Thymus (tissue), 11 donors: Measurements from ENCODE around the gene PRR36. TPM values are rescaled to one million over a fixed set of nuclear protein-coding genes. Genes with fewer than 3 reads are reported as not detected.

ENCODE experiments used
- DNase-seq, 9 donors: peaks; one replicate each; pipeline ENCODE4 v3.0.0-alpha.2; 2013; ENCODE audit warnings: low spot score in 9 of 9, low read depth in 6 of 9, missing footprints in 1 of 9
- H3K27ac ChIP-seq, 2 donors: one replicate each; pipeline ENCODE4 v1.5.1; 2013; ENCODE audit warnings: control low read depth in 1 of 2, low read depth in 1 of 2, low read length in 1 of 2, mild to moderate bottlenecking in 1 of 2, moderate library complexity in 1 of 2
- H3K27me3 ChIP-seq, 2 donors: one replicate each; pipeline ENCODE4 v1.5.1; 2013; ENCODE audit warnings: low read length in 1 of 2; ENCODE audit not compliant: control insufficient read depth in 2 of 2, insufficient read depth in 1 of 2
- H3K36me3 ChIP-seq, 2 donors: one replicate each; pipeline ENCODE4 v1.5.1; 2013; ENCODE audit warnings: low read length in 1 of 2, mild to moderate bottlenecking in 1 of 2, moderate library complexity in 1 of 2; ENCODE audit not compliant: control insufficient read depth in 2 of 2, insufficient read depth in 2 of 2
- H3K4me1 ChIP-seq, 2 donors: one replicate each; pipeline ENCODE4 v1.5.1; 2013; ENCODE audit warnings: low read length in 2 of 2; ENCODE audit not compliant: control insufficient read depth in 2 of 2, insufficient read depth in 2 of 2
- H3K4me3 ChIP-seq, 2 donors: one replicate each; pipeline ENCODE4 v1.5.1; 2013; ENCODE audit warnings: low read length in 2 of 2, control low read depth in 1 of 2, mild to moderate bottlenecking in 1 of 2
- H3K9me3 ChIP-seq, 2 donors: one replicate each; pipeline ENCODE4 v1.5.1; 2013; ENCODE audit warnings: low read length in 1 of 2, mild to moderate bottlenecking in 1 of 2; ENCODE audit not compliant: control insufficient read depth in 2 of 2, insufficient read depth in 1 of 2
- WGBS: extraction: QIAGEN DNeasy Blood & Tissue Kit; methylation state at CpG from one replicate; pipeline ENCODE4 v1.1.7; 2013; 5-methylcytosine and 5-hydroxymethylcytosine counted together
- polyA plus RNA-seq: library from polyadenylated mRNA; stranded (reverse); fragments of 200-250 nt; gene quantifications from one replicate; pipeline ENCODE4 v1.2.3, GENCODE V29; 2013
- total RNA-seq: library from RNA; stranded (reverse); fragments of 120-200 nt; gene quantifications from one replicate; pipeline ENCODE4 v1.2.4, GENCODE V29; 2013
- donor health status: healthy.

The PRR36 gene
- total and polyA plus RNA-seq, 2 donors: 0.09 to 0.16 TPM

GRCh38 chr19:7844951-7845350 lies 29.2 kb downstream of the PRR36 start:
- no peaks in the 10 kb centered on the region for H3K27me3 ChIP-seq
- H3K27ac ChIP-seq: no peak overlapping the region
- H3K4me3 ChIP-seq: no peak overlapping the region
- H3K9me3 ChIP-seq: peaks cover 0 to 7% of the 10 kb centered on the region in 2 donors
- DNase-seq: no peak
- H3K4me1 ChIP-seq: no peaks in the 10 kb centered on the region
- WGBS: 93% methylated on average over 10 of the region's 10 CpGs
- no peaks in the 10 kb centered on the region for H3K36me3 ChIP-seq

- Histone ChIP-seq H3K9me3 (peaks cover 0 to 7% of the 10 kb centered on the region in 2 donors), H3K27ac (no peak overlapping the region), H3K36me3 (no peaks in the 10 kb centered on the region), H3K27me3 (no peaks in the 10 kb centered on the region), H3K4me3 (no peak overlapping the region), H3K4me1 (no peaks in the 10 kb centered on the region)
- 95% methylated on average over 5 of the region's 5 CpGs for WGBS
- no peak for DNase-seq
Measured at GRCh38 chr19:7844405-7844804, 29.8 kb downstream of the PRR36 start.

GRCh38 chr19:7843521-7843920 lies 30.7 kb downstream of the PRR36 start:
- no peak overlapping the region for H3K4me3 ChIP-seq
- no peaks in the 10 kb centered on the region for H3K36me3 ChIP-seq
- H3K27me3 ChIP-seq: no peaks in the 10 kb centered on the region
- H3K27ac ChIP-seq: no peak overlapping the region
- no peaks in the 10 kb centered on the region for H3K4me1 ChIP-seq
- no peak for DNase-seq
- H3K9me3 ChIP-seq: peaks cover 0 to 7% of the 10 kb centered on the region in 2 donors
- 96% methylated on average over 6 of the region's 6 CpGs for WGBS

GRCh38 chr19:7842661-7843294 lies 31.4 kb downstream of the PRR36 start:
- WGBS: 98% methylated on average over 12 of the region's 12 CpGs
- Histone ChIP-seq H3K4me3 (no peak overlapping the region), H3K36me3 (no peaks in the 10 kb centered on the region), H3K9me3 (peaks cover 0 to 7% of the 10 kb centered on the region in 2 donors), H3K27me3 (no peaks in the 10 kb centered on the region), H3K27ac (no peak overlapping the region), H3K4me1 (no peaks in the 10 kb centered on the region)
- DNase-seq: no peak

GRCh38 chr19:7841751-7842660 lies 32.2 kb downstream of the PRR36 start:
- H3K4me3 ChIP-seq: no peak overlapping the region
- H3K27ac ChIP-seq: no peak overlapping the region
- no peaks in the 10 kb centered on the region for H3K4me1 ChIP-seq
- no peaks in the 10 kb centered on the region for H3K36me3 ChIP-seq
- H3K27me3 ChIP-seq: no peaks in the 10 kb centered on the region
- peaks cover 0 to 7% of the 10 kb centered on the region in 2 donors for H3K9me3 ChIP-seq
- 92% methylated on average over 11 of the region's 11 CpGs for WGBS
- DNase-seq: no peak

GRCh38 chr19:7840629-7841028 lies 33.6 kb downstream of the PRR36 start:
- H3K27ac ChIP-seq: no peak overlapping the region
- H3K4me3 ChIP-seq: no peak overlapping the region
- no peak for DNase-seq
- no peaks in the 10 kb centered on the region for H3K4me1 ChIP-seq
- no peaks in the 10 kb centered on the region for H3K27me3 ChIP-seq
- no peaks in the 10 kb centered on the region for H3K36me3 ChIP-seq
- WGBS: 96% methylated on average over 8 of the region's 8 CpGs
- peaks cover 0 to 7% of the 10 kb centered on the region in 2 donors for H3K9me3 ChIP-seq

GRCh38 chr19:7839476-7839875 lies 34.7 kb downstream of the PRR36 start:
- DNase-seq: no peak
- Histone ChIP-seq H3K36me3 (no peaks in the 10 kb centered on the region), H3K9me3 (peaks cover 0 to 7% of the 10 kb centered on the region in 2 donors), H3K4me3 (no peak overlapping the region), H3K4me1 (no peaks in the 10 kb centered on the region), H3K27ac (no peak overlapping the region), H3K27me3 (no peaks in the 10 kb centered on the region)
- 97% methylated on average over 6 of the region's 6 CpGs for WGBS

GRCh38 chr19:7833225-7834099 lies 40.7 kb downstream of the PRR36 start:
- no peak overlapping the region for H3K4me3 ChIP-seq
- no peak for DNase-seq
- H3K27me3 ChIP-seq: peaks cover 0 to 5% of the 10 kb centered on the region in 2 donors
- no peaks in the 10 kb centered on the region for H3K9me3 ChIP-seq
- H3K27ac ChIP-seq: no peak overlapping the region
- peaks cover 5 to 15% of the 10 kb centered on the region in 2 donors for H3K4me1 ChIP-seq
- WGBS: 92% methylated on average over 23 of the region's 23 CpGs
- no peaks in the 10 kb centered on the region for H3K36me3 ChIP-seq
